ACC112 (cell line): ENCODE measurements around the gene TADA2A.

Experiments
- H2AFZ ChIP-seq: fragments of 200-600 bp; sonication (generic); one replicate; pipeline ENCODE4 v1.6.0; 2017; ENCODE audit warnings: antibody characterized with exemption, low read length; ENCODE audit not compliant: unreplicated experiment
- H3K27ac ChIP-seq: fragments of 200-600 bp; sonication (generic); 2 replicates; pipeline ENCODE4 v1.5.1; 2014; ENCODE audit warnings: low read depth, mild to moderate bottlenecking, antibody characterized with exemption, low read length, moderate library complexity
- H3K27me3 ChIP-seq: fragments of 200-600 bp; sonication (generic); 2 replicates; pipeline ENCODE4 v1.6.1; 2014; ENCODE audit warnings: mild to moderate bottlenecking, antibody characterized with exemption, low read length, moderate library complexity, mixed read lengths; ENCODE audit not compliant: insufficient read depth
- H3K36me3 ChIP-seq: fragments of 200-600 bp; sonication (generic); 2 replicates; pipeline ENCODE4 v1.6.1; 2016; ENCODE audit warnings: mild to moderate bottlenecking, antibody characterized with exemption, low read length, moderate library complexity, mixed read lengths; ENCODE audit not compliant: insufficient read depth
- H3K4me1 ChIP-seq: fragments of 200-600 bp; sonication (generic); one replicate; pipeline ENCODE4 v1.6.1; 2016; ENCODE audit warnings: low read length, mixed read lengths; ENCODE audit not compliant: insufficient read depth, unreplicated experiment, control insufficient read depth
- H3K4me3 ChIP-seq: fragments of 200-600 bp; sonication (generic); 2 replicates; pipeline ENCODE4 v1.5.1; 2014; ENCODE audit warnings: mild to moderate bottlenecking, low read depth, low read length
- H3K79me2 ChIP-seq: fragments of 200-600 bp; sonication (generic); one replicate; pipeline ENCODE4 v1.6.0; 2016; ENCODE audit warnings: low read length; ENCODE audit not compliant: control insufficient read depth, unreplicated experiment, insufficient read depth

TADA2A gene, protein sequence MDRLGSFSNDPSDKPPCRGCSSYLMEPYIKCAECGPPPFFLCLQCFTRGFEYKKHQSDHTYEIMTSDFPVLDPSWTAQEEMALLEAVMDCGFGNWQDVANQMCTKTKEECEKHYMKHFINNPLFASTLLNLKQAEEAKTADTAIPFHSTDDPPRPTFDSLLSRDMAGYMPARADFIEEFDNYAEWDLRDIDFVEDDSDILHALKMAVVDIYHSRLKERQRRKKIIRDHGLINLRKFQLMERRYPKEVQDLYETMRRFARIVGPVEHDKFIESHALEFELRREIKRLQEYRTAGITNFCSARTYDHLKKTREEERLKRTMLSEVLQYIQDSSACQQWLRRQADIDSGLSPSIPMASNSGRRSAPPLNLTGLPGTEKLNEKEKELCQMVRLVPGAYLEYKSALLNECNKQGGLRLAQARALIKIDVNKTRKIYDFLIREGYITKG

DNA sequence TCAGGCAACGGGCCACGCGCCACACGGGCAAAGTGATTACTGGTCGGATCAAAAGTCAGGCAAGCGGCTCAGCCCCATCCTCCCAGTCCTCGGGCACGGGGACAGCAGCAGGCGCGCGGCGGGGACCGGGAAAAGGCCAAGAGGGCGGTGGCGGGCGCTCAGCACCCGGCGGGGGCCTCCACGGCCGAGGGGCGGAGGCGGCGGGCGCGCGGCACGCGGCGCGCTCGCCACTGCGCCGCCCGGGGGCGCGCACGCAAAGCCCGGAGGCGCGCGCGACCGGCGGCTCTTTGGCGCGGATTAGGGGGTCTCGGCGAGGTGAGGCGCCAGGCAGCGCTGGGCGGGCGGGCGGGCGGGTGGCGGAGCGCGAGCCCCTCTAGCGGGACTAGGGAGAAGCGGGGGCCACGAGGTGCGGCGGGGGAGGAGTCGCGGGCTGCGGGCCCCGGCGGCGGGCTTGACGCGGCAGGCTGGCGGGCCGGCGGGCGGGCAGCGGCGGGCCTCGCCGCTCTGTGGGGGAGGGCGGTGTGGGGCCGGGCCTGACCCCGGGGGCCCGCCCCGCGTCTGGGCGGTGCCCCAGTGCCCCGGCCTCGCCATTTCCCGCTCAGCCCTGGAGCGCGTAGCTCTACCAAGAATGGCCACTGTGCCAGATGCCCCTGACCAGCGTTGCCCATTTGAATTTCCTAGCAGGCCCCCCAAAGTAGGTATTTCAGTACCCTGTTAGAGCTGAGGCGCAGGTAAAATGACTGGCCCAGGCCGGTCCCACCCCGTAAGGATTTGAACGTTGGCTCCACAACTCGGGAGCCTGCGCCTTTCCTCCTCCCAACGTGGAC is at the start of gene TADA2A, which contains the start of gene ACACA:
TADA2A (plus strand) TSS at position 252 of the 827 bp plus-strand sequence. CDS start 4,480 bp downstream, outside the sequence.
ACACA (minus strand) TSS at position 202 of the 827 bp plus-strand sequence. CDS start 537 bp downstream, outside the sequence.
- H3K79me2 ChIP-seq: peaks cover 72% of the 10 kb centered on the region
- H3K36me3 ChIP-seq: peaks cover 6% of the 10 kb centered on the region
- peaks cover 21% of the 10 kb centered on the region for H3K4me1 ChIP-seq
- H3K27ac ChIP-seq: peak within 1 kb of the TSS; percentile 88
- H3K4me3 ChIP-seq: peak within 1 kb of the TSS; percentile 100
- peak within 1 kb of the TSS; percentile 90 for H2AFZ ChIP-seq
- no peaks in the 10 kb centered on the region for H3K27me3 ChIP-seq

DNA sequence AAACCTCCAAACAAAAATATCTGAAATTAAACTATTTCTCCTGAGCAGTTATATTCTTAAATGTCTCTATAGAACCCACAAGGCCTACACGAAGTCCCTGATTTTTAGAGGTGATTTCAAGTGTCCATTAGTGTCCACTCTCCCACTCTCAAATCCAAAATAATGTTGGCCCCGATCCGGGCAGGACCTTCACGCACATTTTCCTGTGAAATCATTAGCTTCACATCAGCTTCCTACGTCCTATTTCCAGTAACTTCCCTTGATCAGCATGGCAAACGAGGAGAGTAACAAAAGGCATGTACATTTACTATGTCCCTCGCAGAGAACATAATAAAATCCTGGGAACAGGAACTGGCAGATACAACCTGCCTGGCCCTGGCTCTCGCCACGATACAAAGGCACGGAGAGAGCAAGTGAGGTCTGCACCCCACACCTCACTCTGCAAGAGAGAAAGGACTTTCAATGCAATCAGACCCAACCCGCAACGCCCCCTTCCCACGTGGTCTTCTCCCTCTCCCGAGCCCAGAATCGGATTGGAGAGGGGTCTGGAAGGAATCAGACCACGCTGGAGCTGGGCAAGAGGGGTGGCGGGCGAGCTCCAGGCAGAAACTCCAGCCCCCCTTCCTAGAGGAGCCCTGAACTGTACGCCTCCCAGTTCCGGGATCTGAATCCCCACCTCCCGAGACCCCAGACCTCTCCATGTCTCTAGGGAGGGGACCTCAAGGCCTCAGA is 48.4 kb upstream of the TADA2A start:
- Histone ChIP-seq H3K27me3 (no peaks in the 10 kb centered on the region), H3K79me2 (peaks cover 31% of the 10 kb centered on the region), H2AFZ (peak overlapping the region; percentile 45), H3K27ac (peak overlapping the region; percentile 35; the same call in 1 of the 2 replicates), H3K4me1 (peaks cover 26% of the 10 kb centered on the region), H3K36me3 (no peaks in the 10 kb centered on the region), H3K4me3 (peak overlapping the region; percentile 87)

DNA sequence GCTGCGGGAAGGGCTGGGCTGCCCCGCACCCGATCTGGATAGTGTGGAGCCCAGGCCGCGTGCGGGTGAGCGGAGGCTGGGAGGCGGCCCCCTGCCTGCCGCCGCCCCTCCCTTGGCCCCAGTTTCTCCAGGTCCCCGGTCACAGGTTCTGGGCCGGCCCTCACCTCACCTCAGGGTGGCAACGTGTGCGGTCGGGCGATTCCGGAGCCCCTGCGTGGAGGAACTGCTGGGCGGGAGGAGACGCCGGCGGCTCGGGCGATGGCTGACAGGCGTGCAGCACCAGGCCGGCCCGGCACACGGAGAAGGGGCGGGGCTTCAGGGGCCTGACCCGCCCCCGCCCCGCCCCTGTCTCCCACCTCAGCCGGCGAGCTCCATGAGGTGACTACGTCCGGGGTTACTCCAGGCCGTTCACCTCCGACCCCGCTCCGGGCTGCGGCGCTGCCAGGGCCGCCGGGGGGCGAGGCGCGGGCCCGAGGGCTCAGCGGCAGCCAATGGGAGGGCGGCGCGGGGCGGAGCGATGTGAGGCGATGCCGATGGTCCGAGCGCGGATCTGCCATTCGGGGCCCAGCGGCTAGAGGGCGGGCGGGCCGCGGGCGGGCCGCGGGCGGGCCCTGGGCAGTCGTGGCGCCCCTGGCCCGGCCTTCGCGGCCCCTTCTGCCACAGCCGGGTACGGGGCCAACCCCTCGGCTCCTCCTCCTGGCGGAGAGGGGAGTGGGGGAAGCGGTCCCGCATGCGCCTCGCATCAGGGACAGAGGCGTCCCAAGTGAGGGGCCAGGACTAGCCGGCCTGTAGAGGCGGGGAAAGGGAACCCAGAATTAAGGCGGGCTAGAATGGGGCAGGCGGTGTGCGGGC is 47.6 kb upstream of the TADA2A start:
- Histone ChIP-seq H3K27me3 (no peaks in the 10 kb centered on the region), H3K27ac (peak overlapping the region; percentile 69), H3K4me1 (peaks cover 26% of the 10 kb centered on the region), H3K36me3 (no peaks in the 10 kb centered on the region), H3K4me3 (peak overlapping the region; percentile 87), H3K79me2 (peaks cover 31% of the 10 kb centered on the region), H2AFZ (peak overlapping the region; percentile 87)

DNA sequence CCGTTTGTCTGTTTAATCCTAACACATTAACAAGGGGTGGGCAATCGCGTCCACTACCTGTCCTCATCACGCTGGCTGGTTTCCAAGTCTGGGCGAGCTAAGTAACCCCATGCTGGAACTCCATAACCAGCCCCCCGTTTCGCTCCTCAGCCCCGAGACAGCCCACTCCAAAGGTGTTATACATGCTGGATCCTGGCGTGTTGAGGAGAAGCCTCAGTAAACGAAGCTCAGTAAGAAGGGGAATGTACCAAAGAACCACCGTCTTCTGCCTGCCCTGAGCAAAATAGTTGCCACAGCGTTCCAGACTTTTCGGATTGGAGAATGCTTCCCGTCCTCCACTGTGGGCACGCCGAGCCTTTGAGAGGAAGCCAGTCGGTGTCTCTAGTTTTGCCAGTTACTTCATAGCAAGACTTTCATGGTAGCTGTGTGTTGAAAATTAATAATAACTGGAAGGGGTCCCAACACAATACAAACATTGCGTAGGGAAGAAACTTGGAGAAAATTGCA is 47.0 kb upstream of the TADA2A start:
- peak overlapping the region; percentile 87 for H2AFZ ChIP-seq
- peaks cover 26% of the 10 kb centered on the region for H3K79me2 ChIP-seq
- peak overlapping the region; percentile 87 for H3K4me3 ChIP-seq
- H3K27me3 ChIP-seq: no peaks in the 10 kb centered on the region
- peaks cover 26% of the 10 kb centered on the region for H3K4me1 ChIP-seq
- H3K27ac ChIP-seq: peak overlapping the region; percentile 69
- H3K36me3 ChIP-seq: no peaks in the 10 kb centered on the region

DNA sequence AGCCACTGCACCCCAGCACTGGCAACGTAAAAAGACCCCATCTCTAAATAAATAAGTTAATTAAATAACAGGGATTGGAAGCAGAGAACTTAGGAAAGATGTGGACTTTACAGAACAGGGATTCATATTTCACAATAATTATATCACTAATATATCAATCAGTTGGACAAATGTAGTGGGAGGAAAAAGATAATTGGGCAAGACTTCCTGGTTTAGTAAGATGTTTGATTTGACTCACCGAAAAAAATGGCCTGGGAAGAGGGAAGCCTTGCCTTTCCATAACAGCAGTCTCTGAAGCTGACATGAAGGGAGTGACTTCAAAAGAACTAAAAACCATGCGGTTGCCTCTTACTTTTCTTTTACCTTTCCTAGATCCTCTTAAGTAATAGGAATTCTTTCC is 46.1 kb upstream of the TADA2A start:
- peaks cover 26% of the 10 kb centered on the region for H3K4me1 ChIP-seq
- no peaks in the 10 kb centered on the region for H3K27me3 ChIP-seq
- H3K36me3 ChIP-seq: no peaks in the 10 kb centered on the region
- H3K27ac ChIP-seq: no peak overlapping the region
- H3K4me3 ChIP-seq: no peak overlapping the region
- no peak overlapping the region for H2AFZ ChIP-seq
- peaks cover 26% of the 10 kb centered on the region for H3K79me2 ChIP-seq

DNA sequence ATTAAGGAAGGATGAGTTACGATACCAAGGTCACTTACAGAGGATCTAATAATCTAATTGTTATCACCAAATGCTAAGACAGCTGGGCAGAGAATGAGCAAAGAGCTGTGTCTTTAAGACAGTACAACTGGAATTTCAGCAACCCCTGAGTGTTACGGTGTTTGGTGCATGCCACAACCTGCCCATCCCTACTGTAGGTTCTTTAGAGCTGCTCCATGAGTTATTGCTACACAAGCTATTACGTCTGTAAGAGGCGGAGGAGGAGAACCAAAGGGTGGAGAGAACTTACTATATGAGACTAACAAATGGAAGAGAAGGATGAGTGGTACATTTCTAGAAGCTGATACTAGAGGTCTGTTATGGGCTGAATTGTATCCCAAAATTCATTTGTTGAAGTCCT is 45.1 kb upstream of the TADA2A start:
- no peak overlapping the region for H3K4me3 ChIP-seq
- H3K36me3 ChIP-seq: no peaks in the 10 kb centered on the region
- H3K27me3 ChIP-seq: no peaks in the 10 kb centered on the region
- peaks cover 26% of the 10 kb centered on the region for H3K4me1 ChIP-seq
- H3K79me2 ChIP-seq: peaks cover 24% of the 10 kb centered on the region
- no peak overlapping the region for H2AFZ ChIP-seq
- no peak overlapping the region for H3K27ac ChIP-seq

DNA sequence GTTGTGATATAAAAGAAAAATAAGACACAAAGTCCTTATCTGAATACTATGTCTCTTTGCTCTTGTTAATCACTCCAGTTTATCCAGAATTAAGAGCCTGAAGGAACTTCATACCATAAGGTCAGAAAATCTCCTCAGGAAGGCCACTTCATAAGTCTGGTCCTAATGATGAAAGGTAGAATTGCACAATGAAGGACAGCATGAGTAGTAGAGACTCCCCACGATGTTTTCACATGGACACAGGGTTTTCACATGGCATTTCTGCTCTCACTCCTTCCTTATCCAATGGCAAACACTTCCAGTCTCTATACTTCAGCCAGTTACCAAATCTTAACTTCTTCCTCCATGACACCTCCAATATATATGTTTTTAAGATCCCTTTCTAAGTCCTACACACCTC is 41.1 kb upstream of the TADA2A start:
- Histone ChIP-seq H3K27me3 (no peaks in the 10 kb centered on the region), H3K27ac (no peak overlapping the region), H3K36me3 (no peaks in the 10 kb centered on the region), H2AFZ (no peak overlapping the region), H3K4me3 (no peak overlapping the region), H3K4me1 (peaks cover 15% of the 10 kb centered on the region), H3K79me2 (no peaks in the 10 kb centered on the region)

DNA sequence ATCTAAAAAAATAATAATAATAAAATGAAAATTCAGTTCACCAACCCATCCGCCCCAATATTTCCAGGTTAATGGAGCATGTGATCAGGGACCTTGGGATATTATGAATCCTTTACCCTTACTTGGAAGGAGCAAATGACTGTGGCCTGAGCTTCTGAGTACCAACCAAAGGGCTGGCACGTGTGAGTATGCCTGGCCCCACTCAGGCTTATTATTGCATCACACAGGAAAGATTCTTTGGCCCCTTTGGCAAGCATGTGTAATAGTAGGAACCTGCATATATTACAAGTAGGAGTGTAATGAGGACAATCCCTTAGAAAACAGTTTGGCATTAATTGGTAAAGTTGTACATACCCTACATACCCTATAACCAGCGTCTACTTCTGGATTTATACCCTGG is 38.1 kb upstream of the TADA2A start:
- peaks cover 10% of the 10 kb centered on the region for H3K4me1 ChIP-seq
- no peak overlapping the region for H2AFZ ChIP-seq
- no peak overlapping the region for H3K27ac ChIP-seq
- no peaks in the 10 kb centered on the region for H3K27me3 ChIP-seq
- H3K4me3 ChIP-seq: no peak overlapping the region
- no peaks in the 10 kb centered on the region for H3K36me3 ChIP-seq
- no peaks in the 10 kb centered on the region for H3K79me2 ChIP-seq

DNA sequence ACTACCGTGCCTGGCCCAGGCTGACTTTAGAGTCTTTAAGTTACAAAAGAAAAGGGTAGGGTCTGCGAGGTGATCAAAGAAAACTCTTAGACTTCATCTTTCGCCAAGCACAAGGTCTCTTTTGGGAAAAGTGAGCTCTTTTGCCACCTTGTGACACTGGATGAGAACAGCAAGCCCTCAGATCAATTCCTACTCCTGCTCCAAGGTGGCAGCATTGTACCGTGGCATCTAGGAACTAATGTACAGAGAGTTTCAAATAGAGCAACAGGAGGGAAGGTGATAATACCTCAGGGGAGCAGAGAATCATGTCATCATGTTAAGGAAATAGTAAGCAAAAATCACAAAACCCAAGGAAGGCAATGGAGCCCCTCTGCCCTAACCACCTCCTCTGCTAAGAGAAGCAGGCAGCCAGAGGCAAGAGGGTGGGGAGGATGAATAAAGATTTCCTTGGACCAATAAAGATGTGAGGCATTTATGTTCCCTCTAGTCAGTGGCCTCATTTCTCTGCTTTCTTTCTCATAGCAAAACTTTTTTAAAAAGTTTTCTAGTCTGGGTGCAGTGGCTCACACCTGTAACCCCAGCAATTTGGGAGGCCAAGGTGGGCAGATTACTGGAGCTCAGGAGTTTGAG is 33.0 kb upstream of the TADA2A start:
- H3K4me3 ChIP-seq: no peak overlapping the region
- no peak overlapping the region for H3K27ac ChIP-seq
- H3K36me3 ChIP-seq: no peaks in the 10 kb centered on the region
- no peak overlapping the region for H2AFZ ChIP-seq
- no peaks in the 10 kb centered on the region for H3K27me3 ChIP-seq
- H3K4me1 ChIP-seq: peaks cover 8% of the 10 kb centered on the region
- H3K79me2 ChIP-seq: no peaks in the 10 kb centered on the region
